DND-41 (cell line): ENCODE data around the gene HSD17B10.

ENCODE experiments used
- ATAC-seq: fragments of 200-7000 bp; cut with Tn5 transposase; 3 replicates; pipeline ENCODE4 v1.9.1; 2021; ENCODE audit warnings: low read depth; ENCODE audit not compliant: insufficient read depth
- DNase-seq: peaks from one replicate; pipeline ENCODE4 v3.0.0-alpha.2; 2020
- H2AFZ ChIP-seq: 2 replicates; pipeline ENCODE4 v1.6.0; 2012; ENCODE audit warnings: low read depth, low read length
- H3K27ac ChIP-seq: 2 replicates; pipeline ENCODE4 v1.5.1; 2012; ENCODE audit warnings: low read length, inconsistent platforms
- H3K27me3 ChIP-seq: fragments of 200-600 bp; sonication (generic); 2 replicates; pipeline ENCODE4 v1.6.0; 2012; ENCODE audit warnings: low read length, mild to moderate bottlenecking, inconsistent platforms; ENCODE audit not compliant: insufficient read depth, poor library complexity
- H3K36me3 ChIP-seq: 2 replicates; pipeline ENCODE4 v1.5.1; 2012; ENCODE audit warnings: low read length, inconsistent platforms; ENCODE audit not compliant: insufficient read depth
- H3K4me1 ChIP-seq: 2 replicates; pipeline ENCODE4 v1.5.1; 2012; ENCODE audit warnings: mild to moderate bottlenecking, low read length; ENCODE audit not compliant: insufficient read depth
- H3K4me2 ChIP-seq: 2 replicates; pipeline ENCODE4 v1.6.0; 2012; ENCODE audit warnings: mild to moderate bottlenecking, moderate library complexity, low read length, inconsistent platforms; ENCODE audit not compliant: insufficient read depth
- H3K4me3 ChIP-seq, 2 experiments: fragments of 200-600 bp in 1 of 2; shearing (Covaris generic) in 1 of 2; 2 replicates each; pipeline ENCODE4 v1.5.1; 2012 to 2016; ENCODE audit warnings: inconsistent platforms in 2 of 2, low read length in 2 of 2, mild to moderate bottlenecking in 2 of 2, low read depth in 1 of 2, moderate library complexity in 1 of 2
- H3K79me2 ChIP-seq: 2 replicates; pipeline ENCODE4 v1.6.0; 2012; ENCODE audit warnings: low read length, inconsistent platforms; ENCODE audit not compliant: insufficient read depth
- H3K9ac ChIP-seq: 2 replicates; pipeline ENCODE4 v1.6.0; 2012; ENCODE audit warnings: low read depth, mild to moderate bottlenecking, inconsistent platforms, low read length, moderate library complexity
- H3K9me3 ChIP-seq: 2 replicates; pipeline ENCODE4 v1.5.1; 2012; ENCODE audit warnings: low read length, moderate library complexity, mild to moderate bottlenecking, inconsistent platforms; ENCODE audit not compliant: insufficient read depth, severe bottlenecking
- H4K20me1 ChIP-seq: 2 replicates; pipeline ENCODE4 v1.6.0; 2012; ENCODE audit warnings: low read length; ENCODE audit not compliant: insufficient read depth
- EZH2 ChIP-seq: IDR thresholded peaks from 3 replicates; pipeline ENCODE4 v1.6.1; 2012; ENCODE audit warnings: borderline replicate concordance, low read depth, mild to moderate bottlenecking, moderate library complexity, low read length, inconsistent platforms; ENCODE audit not compliant: severe bottlenecking
- TF ChIP-seq, protein P1 (sequence below): IDR thresholded peaks from 2 replicates; pipeline ENCODE4 v1.5.1; 2012; ENCODE audit warnings: borderline replicate concordance, low read length, moderate library complexity, mild to moderate bottlenecking; ENCODE audit not compliant: poor library complexity, severe bottlenecking; ENCODE audit errors: extremely low read depth

Gene HSD17B10

DNA sequence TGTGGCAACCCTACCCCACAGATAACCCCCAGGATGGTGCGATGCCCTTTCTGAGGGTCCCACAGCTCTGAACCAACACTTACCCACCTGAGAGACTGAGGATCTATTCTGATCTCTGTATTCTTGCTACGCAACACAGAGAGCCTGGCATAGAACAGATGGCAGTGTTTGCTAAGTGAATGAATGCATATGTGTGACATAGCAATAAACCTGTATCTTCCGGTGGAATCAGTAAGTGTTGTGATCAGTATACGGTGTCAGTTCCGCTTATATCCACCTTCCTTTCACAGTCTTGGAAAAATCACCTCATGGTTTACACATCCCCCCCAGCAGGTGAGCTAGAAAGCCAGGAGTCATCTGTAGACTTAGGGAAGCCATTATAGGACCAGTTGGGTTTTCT, 5.9 kb upstream of the HSD17B10 start:
- ATAC-seq = no peak
- no peaks in the 10 kb centered on the region for H3K9me3 ChIP-seq
- H3K4me2 ChIP-seq = no peak overlapping the region
- no peaks in the 10 kb centered on the region; the same call in 1 of the 2 replicates for H3K4me1 ChIP-seq
- H3K36me3 ChIP-seq = no peaks in the 10 kb centered on the region
- DNase-seq = no peak
- H3K79me2 ChIP-seq = no peaks in the 10 kb centered on the region
- no peak overlapping the region for H3K9ac ChIP-seq
- H3K27ac ChIP-seq = no peak overlapping the region
- TF ChIP-seq EZH2 = no peak
- TF ChIP-seq, protein P1, sequence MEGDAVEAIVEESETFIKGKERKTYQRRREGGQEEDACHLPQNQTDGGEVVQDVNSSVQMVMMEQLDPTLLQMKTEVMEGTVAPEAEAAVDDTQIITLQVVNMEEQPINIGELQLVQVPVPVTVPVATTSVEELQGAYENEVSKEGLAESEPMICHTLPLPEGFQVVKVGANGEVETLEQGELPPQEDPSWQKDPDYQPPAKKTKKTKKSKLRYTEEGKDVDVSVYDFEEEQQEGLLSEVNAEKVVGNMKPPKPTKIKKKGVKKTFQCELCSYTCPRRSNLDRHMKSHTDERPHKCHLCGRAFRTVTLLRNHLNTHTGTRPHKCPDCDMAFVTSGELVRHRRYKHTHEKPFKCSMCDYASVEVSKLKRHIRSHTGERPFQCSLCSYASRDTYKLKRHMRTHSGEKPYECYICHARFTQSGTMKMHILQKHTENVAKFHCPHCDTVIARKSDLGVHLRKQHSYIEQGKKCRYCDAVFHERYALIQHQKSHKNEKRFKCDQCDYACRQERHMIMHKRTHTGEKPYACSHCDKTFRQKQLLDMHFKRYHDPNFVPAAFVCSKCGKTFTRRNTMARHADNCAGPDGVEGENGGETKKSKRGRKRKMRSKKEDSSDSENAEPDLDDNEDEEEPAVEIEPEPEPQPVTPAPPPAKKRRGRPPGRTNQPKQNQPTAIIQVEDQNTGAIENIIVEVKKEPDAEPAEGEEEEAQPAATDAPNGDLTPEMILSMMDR = no peak
- H3K4me3 ChIP-seq = no peak overlapping the region
- H3K27me3 ChIP-seq = peaks cover 6% of the 10 kb centered on the region
- no peak overlapping the region for H2AFZ ChIP-seq
- H4K20me1 ChIP-seq = no peaks in the 10 kb centered on the region

DNA sequence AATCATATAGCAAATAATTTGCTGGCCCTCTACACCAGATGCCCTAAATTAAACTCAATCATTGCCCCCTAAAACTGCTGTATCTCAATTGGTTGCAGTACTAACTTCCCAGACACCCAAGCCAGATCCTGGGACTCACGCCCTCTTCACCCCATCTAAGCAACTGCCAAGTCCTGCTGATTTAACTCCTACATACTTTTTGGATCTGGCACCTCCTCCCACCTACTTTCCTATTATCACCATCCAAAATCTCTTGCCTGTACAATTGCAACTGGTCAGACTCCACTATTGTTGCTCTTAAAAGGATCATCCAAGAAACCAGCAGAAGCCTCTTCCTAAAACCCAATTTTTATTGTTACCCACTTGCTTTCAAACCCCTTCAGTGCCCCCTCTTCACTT, 4.7 kb upstream of the HSD17B10 start:
- DNase-seq (no peak), ATAC-seq (no peak)
- H3K4me2 ChIP-seq = no peak overlapping the region
- H3K36me3 ChIP-seq = no peaks in the 10 kb centered on the region
- H3K27ac ChIP-seq = no peak overlapping the region
- no peaks in the 10 kb centered on the region for H3K9me3 ChIP-seq
- H3K4me3 ChIP-seq = no peak overlapping the region
- no peak for TF ChIP-seq EZH2
- TF ChIP-seq, protein P1 = no peak
- peaks cover 7% of the 10 kb centered on the region for H3K79me2 ChIP-seq
- H3K27me3 ChIP-seq = peaks cover 6% of the 10 kb centered on the region
- peaks cover 9% of the 10 kb centered on the region for H3K4me1 ChIP-seq
- H4K20me1 ChIP-seq = no peaks in the 10 kb centered on the region
- H3K9ac ChIP-seq = no peak overlapping the region
- no peak overlapping the region for H2AFZ ChIP-seq

DNA sequence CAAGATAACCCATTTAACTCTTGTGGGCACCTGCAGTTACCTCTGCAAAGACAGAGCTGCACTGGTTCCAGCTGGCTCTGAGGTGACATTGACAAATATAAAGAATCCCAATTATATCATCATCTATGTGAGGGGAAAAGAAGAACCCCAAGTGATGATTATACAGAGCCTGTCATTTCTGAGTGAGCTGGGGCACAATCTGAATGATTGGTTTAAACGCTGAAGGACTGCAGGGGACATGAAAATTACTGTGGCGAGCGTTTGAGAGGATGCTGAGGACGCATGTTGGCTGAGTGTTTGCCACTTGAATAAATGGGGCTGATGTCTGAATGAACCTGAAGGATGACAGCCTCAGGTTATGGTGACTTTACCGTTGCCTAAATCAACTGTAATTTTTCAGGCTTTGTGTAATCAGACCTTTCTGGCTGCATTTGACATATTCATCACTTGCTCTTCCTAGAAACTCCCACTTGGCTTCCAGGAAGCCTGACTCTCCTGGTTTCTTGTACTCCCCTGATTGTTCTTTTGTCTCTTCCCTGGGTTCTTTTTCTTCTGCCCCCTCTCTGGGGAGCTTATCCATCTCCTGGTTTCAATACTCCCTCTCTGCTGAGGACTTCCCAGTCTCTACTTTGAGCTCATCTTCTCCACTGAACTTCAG, 4.1 kb upstream of the HSD17B10 start:
- no peak overlapping the region for H2AFZ ChIP-seq
- H3K9me3 ChIP-seq = no peaks in the 10 kb centered on the region
- H3K4me3 ChIP-seq = no peak overlapping the region
- no peaks in the 10 kb centered on the region for H4K20me1 ChIP-seq
- H3K4me2 ChIP-seq = no peak overlapping the region
- peaks cover 6% of the 10 kb centered on the region for H3K27me3 ChIP-seq
- H3K4me1 ChIP-seq = peaks cover 14% of the 10 kb centered on the region
- no peak for TF ChIP-seq EZH2
- TF ChIP-seq, protein P1 = no peak
- H3K27ac ChIP-seq = no peak overlapping the region
- H3K9ac ChIP-seq = no peak overlapping the region
- ATAC-seq (no peak), DNase-seq (no peak)
- H3K79me2 ChIP-seq = peaks cover 12% of the 10 kb centered on the region
- no peaks in the 10 kb centered on the region for H3K36me3 ChIP-seq
